ENCODE data around the gene UBE2N. TPM values are rescaled to one million over a fixed set of nuclear protein-coding genes. Genes with fewer than 3 reads are reported as not detected.
"Not testable (repeated sequence)": the region's sequence is repeated elsewhere in the genome, so short reads cannot be mapped to it uniquely, and the experiment has no call there.

The UBE2N gene
- total and polyA plus RNA-seq, 4 experiments from 2014 or later: 71.2 to 227 (median 136) TPM

DNA sequence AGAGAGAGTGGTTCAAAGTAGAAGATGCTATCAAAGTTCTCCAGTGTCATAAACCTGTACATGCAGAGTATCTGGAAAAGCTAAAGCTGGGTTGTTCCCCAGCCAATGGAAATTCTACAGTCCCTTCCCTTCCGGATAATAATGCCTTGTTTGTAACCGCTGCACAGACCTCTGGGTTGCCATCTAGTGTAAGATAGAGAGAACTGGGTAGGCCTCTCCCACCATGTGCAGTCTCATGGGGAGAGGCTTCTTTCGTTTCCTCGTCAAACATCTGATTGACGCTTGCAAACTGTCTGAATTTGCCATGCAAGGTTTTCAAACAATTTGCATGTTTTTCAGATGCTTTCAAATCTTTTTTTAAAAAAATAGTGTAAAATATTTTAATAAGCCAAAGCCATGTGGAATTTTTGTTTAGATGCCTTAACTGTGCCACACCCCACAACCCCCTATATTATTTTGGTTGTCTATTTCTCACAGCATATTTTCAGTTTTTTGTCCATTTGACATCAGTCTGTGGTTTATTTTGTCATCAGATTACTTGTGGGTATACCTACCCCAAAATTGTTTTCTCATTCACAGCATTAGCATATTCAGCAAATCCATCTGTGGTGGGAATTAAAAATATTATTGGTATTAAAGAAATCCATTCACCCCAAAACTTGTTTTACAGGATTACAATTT lies 42.4 kb downstream of the UBE2N start:
- H3K9me3 Mint-ChIP-seq; H3K4me3 Mint-ChIP-seq; H3K4me1 ChIP-seq (ENCODE audit: insufficient read depth, low read length); H3K4me1 Mint-ChIP-seq; H3K4me3 ChIP-seq (ENCODE audit: low read length in 2 of 2); intact Hi-C loops (cut with micrococcal nuclease); H3K27me3 ChIP-seq (ENCODE audit: insufficient read depth, low read length); DNase-seq; H3K9me3 ChIP-seq (ENCODE audit: control insufficient read depth in 1 of 2, low read length in 2 of 2); H3K27me3 Mint-ChIP-seq; POLR2A ChIA-PET (ENCODE audit: partially characterized antibody); H3K27ac ChIP-seq (ENCODE audit: low read depth, low read length): not testable (repeated sequence)
- Mint-ChIP-seq H3K27ac (peak overlapping the region in 1 of 7 donors; percentile 35), H3K36me3 (peaks cover 9 to 39% of the 10 kb centered on the region in 2 donors)
- peaks cover 11% of the 10 kb centered on the region for H3K36me3 ChIP-seq (ENCODE audit: insufficient read depth, low read length)
- CTCF ChIA-PET (ENCODE audit: partially characterized antibody): interaction anchor here (1.0 to 3.5 kb wide), 3 partner anchors 22 to 703 kb away, joined by 3 to 33 read pairs (median 19); no protein-coding TSS in a partner anchor

GRCh38 chr12:93397412-93397811 lies 44.3 kb downstream of the UBE2N start:
- intact Hi-C loops (cut with micrococcal nuclease): loop anchor here (2.0 kb wide), 1 partner anchor 19 kb away; no protein-coding TSS in a partner anchor
- peaks cover 11% of the 10 kb centered on the region for H3K36me3 ChIP-seq (ENCODE audit: insufficient read depth, low read length)
- H3K27me3 Mint-ChIP-seq: no peaks in the 10 kb centered on the region
- DNase-seq: no peak
- no peak overlapping the region for H3K27ac ChIP-seq (ENCODE audit: low read depth, low read length)
- no peaks in the 10 kb centered on the region for H3K4me1 ChIP-seq (ENCODE audit: insufficient read depth, low read length)
- H3K4me3 Mint-ChIP-seq: no peak overlapping the region
- peaks cover 0 to 7% (median 0%) of the 10 kb centered on the region in 4 donors for H3K4me1 Mint-ChIP-seq
- H3K9me3 Mint-ChIP-seq: peaks cover 0 to 2% (median 0%) of the 10 kb centered on the region in 8 donors
- no peaks in the 10 kb centered on the region for H3K27me3 ChIP-seq (ENCODE audit: insufficient read depth, low read length)
- CTCF ChIA-PET (ENCODE audit: partially characterized antibody): interaction anchor here (0.6 to 4.2 kb wide), 32 partner anchors 8 to 705 kb away, joined by 3 to 90 read pairs (median 4); no protein-coding TSS in a partner anchor
- H3K4me3 ChIP-seq (ENCODE audit: low read length in 2 of 2): no peak overlapping the region
- H3K36me3 Mint-ChIP-seq: peaks cover 9 to 27% of the 10 kb centered on the region in 2 donors
- H3K27ac Mint-ChIP-seq: no peak overlapping the region
- H3K9me3 ChIP-seq (ENCODE audit: control insufficient read depth in 1 of 2, low read length in 2 of 2): no peaks in the 10 kb centered on the region
- POLR2A ChIA-PET (ENCODE audit: partially characterized antibody): interaction anchor here (1.1 to 1.2 kb wide), 2 partner anchors 20 to 410 kb away, joined by 3 to 4 read pairs; no protein-coding TSS in a partner anchor

- POLR2A ChIA-PET (ENCODE audit: partially characterized antibody): no interaction called here
- intact Hi-C loops (cut with micrococcal nuclease): no loop called here
- DNase-seq: no peak
- Mint-ChIP-seq H3K9me3 (peaks cover 0 to 2% (median 0%) of the 10 kb centered on the region in 8 donors), H3K27me3 (no peaks in the 10 kb centered on the region), H3K36me3 (peaks cover 3 to 18% of the 10 kb centered on the region in 2 donors), H3K27ac (peak overlapping the region in 1 of 7 donors; percentile 37), H3K4me3 (no peak overlapping the region), H3K4me1 (peaks cover 9 to 30% (median 21%) of the 10 kb centered on the region in 4 donors)
- Histone ChIP-seq H3K27ac (ENCODE audit: low read depth, low read length) (no peak overlapping the region), H3K4me1 (ENCODE audit: insufficient read depth, low read length) (peaks cover 5% of the 10 kb centered on the region), H3K27me3 (ENCODE audit: insufficient read depth, low read length) (no peaks in the 10 kb centered on the region), H3K4me3 (ENCODE audit: low read length in 2 of 2) (no peak overlapping the region), H3K36me3 (ENCODE audit: insufficient read depth, low read length) (peaks cover 11% of the 10 kb centered on the region), H3K9me3 (ENCODE audit: control insufficient read depth in 1 of 2, low read length in 2 of 2) (no peaks in the 10 kb centered on the region)
- CTCF ChIA-PET (ENCODE audit: partially characterized antibody): no interaction called here
Observed at GRCh38 chr12:93393425-93393824, 48.3 kb downstream of the UBE2N start.

- Mint-ChIP-seq H3K36me3 (peaks cover 5 to 7% of the 10 kb centered on the region in 2 donors), H3K4me1 (peaks cover 18 to 45% (median 33%) of the 10 kb centered on the region in 4 donors), H3K4me3 (peak overlapping the region in 1 of 8 donors; percentile 30), H3K27ac (peak overlapping the region in 4 of 7 donors; percentile 48 to 66 (median 62)), H3K9me3 (peaks cover 0 to 2% (median 0%) of the 10 kb centered on the region in 8 donors), H3K27me3 (no peaks in the 10 kb centered on the region)
- intact Hi-C loops (cut with micrococcal nuclease): no loop called here
- DNase-seq: no peak
- no peaks in the 10 kb centered on the region for H3K9me3 ChIP-seq (ENCODE audit: control insufficient read depth in 1 of 2, low read length in 2 of 2)
- H3K4me1 ChIP-seq (ENCODE audit: insufficient read depth, low read length): peaks cover 16% of the 10 kb centered on the region
- no peaks in the 10 kb centered on the region for H3K36me3 ChIP-seq (ENCODE audit: insufficient read depth, low read length)
- H3K27me3 ChIP-seq (ENCODE audit: insufficient read depth, low read length): no peaks in the 10 kb centered on the region
- no peak overlapping the region for H3K27ac ChIP-seq (ENCODE audit: low read depth, low read length)
- POLR2A ChIA-PET (ENCODE audit: partially characterized antibody): no interaction called here
- CTCF ChIA-PET (ENCODE audit: partially characterized antibody): interaction anchor here (1.0 to 2.4 kb wide), 3 partner anchors 10 to 403 kb away, joined by 3 to 8 read pairs (median 4); no protein-coding TSS in a partner anchor
- no peak overlapping the region for H3K4me3 ChIP-seq (ENCODE audit: low read length in 2 of 2)
Observed at GRCh38 chr12:93390549-93391297, 51.0 kb downstream of the UBE2N start.

GRCh38 chr12:93390031-93390430 lies 51.7 kb downstream of the UBE2N start:
- H3K9me3 ChIP-seq (ENCODE audit: control insufficient read depth in 1 of 2, low read length in 2 of 2): no peaks in the 10 kb centered on the region
- H3K27me3 ChIP-seq (ENCODE audit: insufficient read depth, low read length): no peaks in the 10 kb centered on the region
- peaks cover 19% of the 10 kb centered on the region for H3K4me1 ChIP-seq (ENCODE audit: insufficient read depth, low read length)
- no peaks in the 10 kb centered on the region for H3K36me3 ChIP-seq (ENCODE audit: insufficient read depth, low read length)
- intact Hi-C loops (cut with micrococcal nuclease): no loop called here
- H3K4me1 Mint-ChIP-seq: peaks cover 23 to 52% (median 39%) of the 10 kb centered on the region in 4 donors
- H3K27ac Mint-ChIP-seq: peak overlapping the region in 2 of 7 donors; percentile 65 to 66
- H3K9me3 Mint-ChIP-seq: peaks cover 0 to 2% (median 0%) of the 10 kb centered on the region in 8 donors
- H3K4me3 Mint-ChIP-seq: no peak overlapping the region
- no peak overlapping the region for H3K4me3 ChIP-seq (ENCODE audit: low read length in 2 of 2)
- ChIA-PET POLR2A (ENCODE audit: partially characterized antibody) (no interaction called here), CTCF (ENCODE audit: partially characterized antibody) (interaction anchor here (1.0 to 1.3 kb wide), 2 partner anchors 9 to 30 kb away, joined by 3 to 4 read pairs; no protein-coding TSS in a partner anchor)
- no peak for DNase-seq
- no peaks in the 10 kb centered on the region for H3K27me3 Mint-ChIP-seq
- peaks cover 4 to 12% of the 10 kb centered on the region in 2 donors for H3K36me3 Mint-ChIP-seq
- H3K27ac ChIP-seq (ENCODE audit: low read depth, low read length): no peak overlapping the region

GRCh38 chr12:93387780-93388179 lies 54.0 kb downstream of the UBE2N start:
- H3K36me3 Mint-ChIP-seq: peaks cover 3 to 10% of the 10 kb centered on the region in 2 donors
- H3K27me3 ChIP-seq (ENCODE audit: insufficient read depth, low read length): no peaks in the 10 kb centered on the region
- no peak overlapping the region for H3K27ac ChIP-seq (ENCODE audit: low read depth, low read length)
- intact Hi-C loops (cut with micrococcal nuclease): no loop called here
- peak overlapping the region in 4 of 7 donors; percentile 43 to 72 (median 52) for H3K27ac Mint-ChIP-seq
- DNase-seq: no peak
- H3K27me3 Mint-ChIP-seq: no peaks in the 10 kb centered on the region
- no peaks in the 10 kb centered on the region for H3K9me3 Mint-ChIP-seq
- ChIA-PET CTCF (ENCODE audit: partially characterized antibody) (interaction anchor here (0.9 to 1.9 kb wide), 2 partner anchors 9 to 290 kb away, joined by 3 to 9 read pairs; no protein-coding TSS in a partner anchor), POLR2A (ENCODE audit: partially characterized antibody) (no interaction called here)
- no peaks in the 10 kb centered on the region for H3K9me3 ChIP-seq (ENCODE audit: control insufficient read depth in 1 of 2, low read length in 2 of 2)
- peaks cover 29 to 65% (median 48%) of the 10 kb centered on the region in 4 donors for H3K4me1 Mint-ChIP-seq
- H3K4me1 ChIP-seq (ENCODE audit: insufficient read depth, low read length): peaks cover 38% of the 10 kb centered on the region
- no peak overlapping the region for H3K4me3 ChIP-seq (ENCODE audit: low read length in 2 of 2)
- no peaks in the 10 kb centered on the region for H3K36me3 ChIP-seq (ENCODE audit: insufficient read depth, low read length)
- peak overlapping the region in 1 of 8 donors; percentile 48 for H3K4me3 Mint-ChIP-seq

All from CD4-positive, alpha-beta memory T cell (primary cell).